AG09319 (cell line): Measurements from ENCODE around the gene ANGPTL3.
"Not testable (repeated sequence)": the region's sequence is repeated elsewhere in the genome, so short reads cannot be mapped to it uniquely, and the experiment has no call there.

ENCODE experiments used
- DNase-seq: peaks from one replicate; pipeline ENCODE4 v3.0.0-alpha.2; 2010; ENCODE audit warnings: low read depth; ENCODE audit errors: extremely low read depth
- CTCF ChIP-seq: IDR thresholded peaks from 2 replicates; pipeline ENCODE4 v1.5.1; 2011; ENCODE audit warnings: low read depth, mild to moderate bottlenecking, inconsistent platforms, low read length, moderate library complexity

ANGPTL3 gene

GRCh38 chr1:62608905-62609304 is 11.6 kb downstream of the ANGPTL3 start:
- DNase-seq, result no peak
- no peak for TF ChIP-seq CTCF

GRCh38 chr1:62610588-62610987 is 13.3 kb downstream of the ANGPTL3 start:
- DNase-seq, result not testable (repeated sequence)

GRCh38 chr1:62612770-62613169 is 15.4 kb downstream of the ANGPTL3 start:
- DNase-seq, result no peak
- TF ChIP-seq CTCF, result no peak

- no peak for TF ChIP-seq CTCF
- DNase-seq, result no peak
Measured at GRCh38 chr1:62613325-62613727, 16.0 kb downstream of the ANGPTL3 start.

GRCh38 chr1:62613890-62614289 is 16.6 kb downstream of the ANGPTL3 start:
- no peak for DNase-seq

GRCh38 chr1:62621907-62622306 is 24.6 kb downstream of the ANGPTL3 start:
- no peak for TF ChIP-seq CTCF
- peak; percentile 62 for DNase-seq

More at GRCh38 chr1:62613890-62614289, 16.6 kb downstream of the ANGPTL3 start:
- no peak for TF ChIP-seq CTCF

- DNase-seq, result no peak
- no peak for TF ChIP-seq CTCF
Measured at GRCh38 chr1:62625415-62625814, 28.1 kb downstream of the ANGPTL3 start.

GRCh38 chr1:62628506-62628905 is 31.2 kb downstream of the ANGPTL3 start:
- no peak for TF ChIP-seq CTCF
- no peak for DNase-seq
